GM18951 (cell line): ENCODE measurements around the gene XRCC1.
A peak's percentile ranks its signal among the peaks of the same experiment; 100 is the strongest.
"Not testable (repeated sequence)": the region's sequence is repeated elsewhere in the genome, so short reads cannot be mapped to it uniquely, and the experiment has no call there.

Experiments
- POLR2A ChIP-seq: IDR thresholded peaks from 4 replicates; pipeline ENCODE4 v1.6.1; 2011; ENCODE audit warnings: mild to moderate bottlenecking; ENCODE audit not compliant: insufficient read length, insufficient read depth; ENCODE audit errors: extremely low read depth
- in situ Hi-C: fragments of 300-500 bp; cut with MboI; formaldehyde crosslinking; loops from one replicate; pipeline ENCODE4 v1.12.0; 2022; ENCODE audit warnings: low sequenced_read_pairs, mixed read lengths, inconsistent platforms; ENCODE audit not compliant: unreplicated experiment

Gene XRCC1

DNA sequence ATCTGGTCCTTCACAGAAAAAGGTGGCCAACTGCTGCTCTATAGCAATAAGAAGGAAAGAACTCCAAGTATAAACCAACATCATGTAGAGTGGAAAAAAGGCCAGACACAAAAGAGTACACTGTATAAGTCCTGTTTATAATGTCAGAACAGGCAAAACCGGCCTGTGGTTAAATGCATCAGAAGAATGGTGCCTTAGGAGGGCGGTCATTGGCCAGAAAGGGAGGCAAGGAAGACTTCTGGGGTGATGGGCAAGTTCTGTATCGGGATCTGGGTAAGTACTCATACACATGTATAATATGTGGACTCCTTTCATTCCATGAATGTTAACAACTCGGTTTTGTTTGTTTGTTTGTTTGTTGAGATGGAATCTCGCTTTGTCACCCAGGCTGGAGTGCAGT lies 52.4 kb downstream of the XRCC1 start:
- TF ChIP-seq POLR2A, result no peak
- in situ Hi-C loops, result loop anchor here (5.0 kb wide), 1 partner anchor 76 kb away; no protein-coding TSS in a partner anchor

DNA sequence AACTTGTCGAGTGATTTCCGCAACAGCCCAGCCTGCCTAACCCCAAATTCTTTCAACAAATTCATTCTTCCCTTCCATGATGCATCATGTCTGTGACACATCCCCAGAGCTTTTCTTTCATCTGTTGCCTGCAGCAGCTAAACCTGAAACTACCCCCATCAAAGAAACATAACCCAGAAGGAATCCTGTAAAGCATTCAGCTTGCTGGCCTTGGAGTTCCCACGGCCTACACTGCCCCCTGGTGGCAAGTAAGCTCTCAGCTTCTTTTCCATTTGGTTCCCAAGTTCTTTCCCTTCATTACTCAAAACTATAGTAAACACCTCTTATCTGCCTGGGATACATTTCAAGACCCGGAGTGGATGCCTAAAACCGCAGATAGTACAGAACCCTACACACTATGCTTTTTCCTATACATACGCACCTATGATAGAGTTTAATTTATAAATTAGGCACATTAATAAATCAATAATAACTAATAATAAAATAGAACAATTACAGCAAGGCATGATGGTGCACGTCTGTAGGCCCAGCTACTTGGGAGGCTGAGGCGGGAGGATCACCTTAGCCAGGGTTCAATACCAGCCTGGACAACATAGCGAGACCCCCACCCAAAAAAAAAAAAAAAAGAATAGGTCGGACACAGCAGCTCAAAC lies 55.8 kb downstream of the XRCC1 start:
- in situ Hi-C loops, result loop anchor here (5.0 kb wide), 1 partner anchor 72 kb away; no protein-coding TSS in a partner anchor
- no peak for TF ChIP-seq POLR2A

DNA sequence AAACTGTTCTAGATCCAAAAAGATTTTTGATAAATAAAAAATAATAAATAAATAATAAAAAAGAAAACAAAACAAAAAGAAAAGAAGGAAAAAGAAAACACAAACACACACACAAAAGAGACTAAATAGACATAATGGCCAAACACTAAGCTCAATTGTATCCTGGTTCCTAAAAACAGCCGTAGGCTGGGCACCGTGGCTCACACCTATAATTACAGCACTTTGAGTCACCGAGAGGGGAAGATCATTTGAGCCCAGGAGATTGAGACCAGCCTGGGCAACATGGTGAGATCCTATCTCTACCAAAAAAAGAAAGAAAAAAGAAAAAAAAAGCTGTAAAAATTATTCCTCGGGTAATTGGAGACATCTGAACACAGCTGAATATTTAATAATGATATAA lies 57.3 kb downstream of the XRCC1 start:
- in situ Hi-C loops, result no loop called here
- no peak for TF ChIP-seq POLR2A

DNA sequence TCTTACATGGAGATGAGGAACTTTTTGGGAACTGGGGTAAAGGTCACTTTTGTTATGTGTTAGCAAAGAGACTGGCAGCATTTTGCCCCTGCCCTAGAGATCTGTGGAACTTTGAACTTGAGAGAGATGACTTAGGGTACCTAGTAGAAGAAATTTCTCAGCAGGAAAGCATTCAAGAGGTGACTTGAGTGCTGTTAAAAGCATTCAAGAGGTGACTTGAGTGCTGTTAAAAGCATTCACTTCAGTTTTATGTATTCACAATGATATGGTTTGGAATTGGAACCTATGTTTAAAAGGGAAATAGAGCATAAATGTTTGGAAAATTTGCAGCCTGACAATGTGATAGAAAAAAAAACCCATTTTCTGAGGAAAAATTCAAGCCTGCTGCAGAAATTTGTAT lies 62.9 kb downstream of the XRCC1 start:
- in situ Hi-C loops, result not testable (repeated sequence)

DNA sequence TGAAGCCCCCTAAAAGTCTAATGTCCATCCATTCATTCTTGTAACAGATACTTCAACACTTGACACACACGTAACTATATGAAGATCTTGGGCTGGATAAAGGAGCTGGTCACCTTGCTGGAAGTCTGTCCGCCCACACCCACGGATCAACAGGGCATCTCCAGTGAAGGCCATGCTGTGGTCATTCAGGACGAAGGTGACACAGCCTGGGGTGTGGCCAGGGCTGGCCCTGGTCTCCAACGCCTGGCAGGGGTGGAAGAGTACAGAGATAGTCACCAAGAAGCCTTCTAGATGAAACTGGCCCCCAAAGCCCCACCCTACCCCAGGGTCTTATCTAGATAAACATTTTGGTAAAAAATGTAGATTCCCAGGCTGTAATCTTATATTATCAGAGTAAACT lies 64.0 kb downstream of the XRCC1 start:
- no peak for TF ChIP-seq POLR2A
- in situ Hi-C loops, result no loop called here

DNA sequence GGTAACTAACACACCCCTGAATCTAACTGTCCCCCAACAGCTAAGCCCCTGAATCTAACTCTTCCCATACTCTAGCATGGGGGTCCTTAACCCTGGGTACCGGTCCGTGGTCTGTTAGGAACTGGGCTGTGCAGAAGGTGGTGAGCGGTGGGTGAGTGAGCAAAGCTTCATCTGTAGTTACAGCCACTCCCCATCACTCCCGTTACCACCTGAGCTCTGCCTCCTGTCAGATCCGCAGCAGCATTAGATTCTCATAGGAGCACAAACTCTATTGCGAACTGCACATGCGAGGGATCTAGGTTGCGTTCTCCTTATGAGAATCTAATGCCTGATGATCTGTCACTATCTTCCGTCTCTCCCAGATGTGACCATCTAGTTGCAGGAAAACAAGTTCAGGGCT lies 64.6 kb downstream of the XRCC1 start:
- TF ChIP-seq POLR2A, result no peak
- in situ Hi-C loops, result no loop called here

DNA sequence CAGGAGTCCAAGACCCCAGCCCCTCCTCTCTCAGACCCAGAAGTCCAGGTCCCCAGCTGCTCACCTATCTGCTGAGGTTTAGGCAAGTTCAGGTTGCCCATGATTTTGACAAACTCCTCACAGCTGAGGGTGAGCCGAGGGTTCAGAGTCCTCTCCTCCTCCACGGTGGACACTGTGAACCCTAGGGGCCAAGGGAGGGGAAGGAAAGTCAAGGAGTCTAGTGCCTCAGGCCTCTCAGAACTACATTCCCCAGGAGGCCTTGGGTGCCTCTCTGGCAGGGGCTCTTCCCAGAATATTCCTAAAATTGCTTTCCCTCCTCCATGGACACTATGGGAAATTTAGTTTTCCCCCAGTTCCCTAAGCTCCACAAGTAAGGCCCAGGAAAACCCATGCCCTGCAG lies 67.4 kb downstream of the XRCC1 start:
- in situ Hi-C loops, result no loop called here

DNA sequence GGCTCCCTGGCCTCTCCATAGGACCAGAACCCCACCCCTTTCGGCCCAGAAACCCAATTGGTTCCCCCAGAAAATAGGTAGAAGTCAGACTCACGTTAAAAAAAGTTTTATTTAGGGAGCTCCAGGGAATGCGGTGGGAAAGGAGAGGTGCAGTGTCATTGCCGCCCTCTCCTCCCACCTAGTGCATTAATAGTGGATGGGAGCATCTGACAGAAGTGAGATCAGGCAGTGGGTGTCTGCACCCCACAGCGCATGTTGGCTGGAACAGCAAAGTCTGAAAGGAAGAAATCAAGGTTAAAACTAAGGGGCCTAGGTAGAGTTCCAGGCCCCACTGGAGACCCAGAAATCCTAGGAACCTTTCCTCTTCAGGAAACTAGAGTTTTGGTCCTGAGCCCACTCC lies 68.7 kb downstream of the XRCC1 start:
- in situ Hi-C loops, result no loop called here
- TF ChIP-seq POLR2A, result no peak

More for the DNA sequence above, 67.4 kb downstream of the XRCC1 start:
- TF ChIP-seq POLR2A, result no peak

DNA sequence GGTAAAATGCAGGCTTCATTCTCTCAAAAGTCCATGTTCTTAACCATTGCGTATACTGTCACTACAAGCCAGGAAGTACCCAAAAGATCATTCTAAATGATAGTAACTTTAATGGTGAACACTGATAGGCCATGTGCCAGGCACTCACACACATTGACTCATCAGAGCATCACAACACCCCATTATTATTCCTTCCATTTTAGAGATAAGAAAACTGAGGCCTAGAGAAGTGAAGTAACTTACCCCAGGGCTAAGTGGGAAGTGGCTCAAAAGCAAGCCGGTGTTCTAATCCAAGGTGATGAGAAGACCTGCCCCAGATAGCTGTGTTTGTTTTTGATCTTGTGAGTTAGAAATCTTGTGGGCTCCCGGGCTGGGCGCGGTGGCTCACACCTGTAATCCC lies 69.4 kb downstream of the XRCC1 start:
- no peak for TF ChIP-seq POLR2A
- in situ Hi-C loops, result no loop called here

DNA sequence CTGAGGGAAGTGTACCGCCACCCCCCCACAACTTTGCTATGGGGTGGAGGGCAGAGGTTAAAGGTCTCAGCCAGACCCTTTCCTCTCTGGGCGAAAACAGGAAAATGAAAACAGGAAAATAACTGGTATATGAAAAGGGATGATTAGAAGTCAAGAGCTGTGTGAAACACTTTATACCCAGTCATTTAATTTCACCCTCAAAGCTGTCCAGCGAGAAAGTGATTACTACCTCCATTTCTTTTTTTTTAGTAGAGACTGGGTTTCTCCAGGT lies 70.2 kb downstream of the XRCC1 start:
- TF ChIP-seq POLR2A, result no peak
- in situ Hi-C loops, result no loop called here

DNA sequence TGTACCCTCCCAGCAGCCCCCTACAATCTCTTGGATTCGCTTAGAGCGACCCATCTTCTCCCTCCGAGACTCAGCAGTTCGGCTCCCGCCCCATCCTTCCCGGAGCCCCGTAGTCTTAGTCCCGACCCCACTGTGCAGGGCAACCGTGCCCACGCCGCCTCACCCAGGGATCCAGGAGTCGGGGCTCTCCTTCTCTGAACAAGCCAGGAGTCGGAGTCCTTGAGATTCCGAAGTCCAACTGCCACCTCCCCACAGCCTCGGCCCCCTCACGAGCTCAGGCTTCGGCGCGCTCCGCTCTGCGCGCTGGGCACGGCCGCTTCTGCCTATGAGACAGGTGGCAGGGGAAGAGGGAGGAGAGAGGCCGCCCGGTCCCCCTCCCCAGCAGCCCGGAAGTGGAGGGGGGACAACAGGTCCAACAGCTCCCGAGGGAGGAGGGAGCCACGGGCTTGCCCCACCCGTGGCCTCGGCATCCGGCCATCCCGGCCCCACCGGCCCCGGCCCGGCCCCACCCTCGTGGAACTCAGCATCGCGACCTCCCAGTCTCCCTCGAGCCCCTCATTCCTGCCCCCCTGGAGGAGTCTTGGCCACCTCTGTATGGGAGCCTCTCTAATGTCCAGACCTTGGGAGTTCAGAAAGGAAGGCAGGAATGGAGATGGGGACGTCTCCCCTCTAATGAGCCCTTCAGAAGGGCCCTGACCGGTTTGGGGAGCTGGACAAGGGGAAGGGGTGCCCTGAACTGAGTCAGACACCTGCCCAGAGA lies 70.7 kb downstream of the XRCC1 start, which contains the start of gene PHLDB3:
Gene PHLDB3 (minus strand): TSS at position 321 of the 760 bp plus-strand sequence. CDS start 628 bp downstream, outside the sequence.
- in situ Hi-C loops, result no loop called here
- no peak for TF ChIP-seq POLR2A

DNA sequence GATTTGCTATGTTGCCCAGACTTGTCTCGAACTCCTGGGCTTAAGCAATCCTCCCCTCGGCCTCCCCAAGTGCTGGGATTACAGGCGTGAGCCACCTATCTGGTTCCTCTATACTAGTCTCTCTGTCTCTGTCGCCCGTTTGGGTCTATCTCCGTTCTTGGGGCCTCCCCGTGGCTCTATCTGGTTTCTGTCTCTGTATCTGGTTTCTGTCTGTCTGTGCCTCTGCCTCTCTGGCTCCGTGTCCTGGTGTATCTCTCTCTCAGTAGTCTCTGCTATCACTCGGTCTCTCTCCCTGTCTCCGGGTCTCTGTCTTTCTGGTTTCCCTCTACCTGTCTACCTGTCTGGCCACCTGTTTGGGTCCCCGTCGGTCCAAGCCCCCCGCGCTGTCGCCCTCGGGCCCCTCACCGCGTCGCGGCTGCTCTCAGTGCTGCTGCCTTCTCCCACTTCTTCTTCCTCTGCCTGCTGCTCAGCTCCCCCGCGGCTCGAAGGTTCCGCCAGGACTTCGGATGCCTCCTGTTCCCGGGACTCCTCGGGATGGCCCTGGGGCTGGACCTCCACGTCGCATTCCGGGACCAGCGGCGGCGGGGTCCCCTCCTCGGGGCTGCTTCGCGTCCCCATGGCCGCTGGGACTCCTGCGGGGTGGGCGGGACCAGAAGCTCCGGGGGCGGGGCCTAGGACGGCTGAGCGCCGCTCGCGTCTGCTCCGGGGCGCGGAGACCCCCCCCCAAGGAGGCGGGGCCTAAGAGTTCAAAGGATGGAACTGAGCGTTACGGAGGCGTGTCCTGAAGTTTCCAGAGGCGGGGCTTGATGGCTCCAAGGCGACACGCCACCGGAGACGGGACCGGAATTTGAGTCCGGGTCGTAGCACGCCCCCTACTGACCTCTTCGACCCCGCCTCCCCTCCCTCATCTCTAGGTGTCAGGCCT lies 71.6 kb downstream of the XRCC1 start:
- peak; percentile 68 for TF ChIP-seq POLR2A
- in situ Hi-C loops, result no loop called here

DNA sequence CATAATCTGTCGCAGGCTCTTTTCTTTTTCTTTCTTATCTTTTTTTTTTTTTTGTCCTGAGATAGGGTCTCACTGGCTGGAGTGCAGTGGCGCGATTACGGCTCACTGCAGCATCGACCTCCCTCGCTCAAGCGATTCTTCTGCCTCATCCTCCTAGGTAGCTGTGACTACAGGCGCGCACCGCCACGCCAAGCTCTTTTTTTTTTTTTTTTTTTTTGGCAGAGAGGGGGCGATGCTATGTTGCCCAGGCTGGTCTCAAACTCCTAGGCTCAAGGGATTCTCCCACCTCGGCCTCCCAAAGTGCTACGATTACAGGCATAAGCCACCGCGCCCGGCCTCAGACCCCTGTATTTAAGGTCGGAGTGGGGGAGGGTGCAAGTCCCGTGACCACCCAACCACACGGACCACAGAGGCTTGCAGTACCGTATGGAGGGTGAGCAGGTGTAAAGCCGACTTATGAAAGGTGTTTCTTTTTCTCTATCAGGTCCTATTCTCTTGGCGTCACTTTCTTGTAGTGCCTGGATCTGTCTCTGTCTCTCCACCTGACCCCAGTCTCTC lies 72.8 kb downstream of the XRCC1 start:
- no peak for TF ChIP-seq POLR2A
- in situ Hi-C loops, result no loop called here
